HL-60/S4 treated with phorbol 12-myristate 13-acetate at 8.2 ng/mL for 4 days and 3 days (cell line): Measurements from ENCODE around the gene DESI1.
"Not testable (repeated sequence)": the region's sequence is repeated elsewhere in the genome, so short reads cannot be mapped to it uniquely, and the experiment has no call there.

Experiments used
- in situ Hi-C: fragments of 300-500 bp; cut with MboI; formaldehyde crosslinking; loops from 2 replicates; pipeline ENCODE4 v1.15.0; 2022; ENCODE audit warnings: low sequenced_read_pairs

DESI1 gene

DNA sequence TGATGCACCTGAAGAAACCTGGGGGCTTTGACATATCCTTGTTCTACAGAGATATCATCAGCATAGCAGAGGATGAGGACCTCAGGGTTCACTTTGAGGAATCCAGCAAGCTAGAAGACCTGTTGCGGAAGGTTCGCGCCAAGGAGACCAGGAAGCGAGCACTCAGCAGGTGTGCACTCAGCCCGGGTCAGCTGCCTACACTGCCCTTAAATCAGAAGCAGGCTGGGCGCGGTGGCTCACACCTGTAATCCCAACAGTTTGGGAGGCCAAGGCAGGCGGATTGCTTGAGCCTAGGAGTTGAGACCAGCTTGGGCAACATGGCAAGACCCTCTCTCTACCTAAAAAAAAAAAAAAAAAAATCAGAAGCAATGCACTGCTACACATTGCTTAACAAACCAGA, 16.8 kb upstream of the DESI1 start:
- in situ Hi-C loops = loop anchor here (25.0 kb wide), 1 partner anchor 475 kb away; no protein-coding TSS in a partner anchor

DNA sequence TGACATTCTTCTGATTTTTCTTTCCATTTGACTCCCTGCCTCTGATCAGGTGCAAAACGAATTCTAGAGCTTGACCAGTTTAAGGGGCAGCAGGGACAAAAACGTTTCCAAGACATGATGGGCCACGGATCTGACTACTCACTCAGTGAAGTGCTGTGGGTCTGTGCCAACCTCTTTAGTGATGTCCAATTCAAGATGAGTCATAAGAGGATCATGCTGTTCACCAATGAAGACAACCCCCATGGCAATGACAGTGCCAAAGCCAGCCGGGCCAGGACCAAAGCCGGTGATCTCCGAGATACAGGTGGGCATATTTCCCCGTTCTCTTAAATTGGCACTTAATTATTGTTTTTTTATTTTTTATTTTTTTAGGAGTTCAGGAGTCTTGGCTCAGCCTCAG, 15.6 kb upstream of the DESI1 start:
- in situ Hi-C loops = loop anchor here (25.0 kb wide), 1 partner anchor 474 kb away; no protein-coding TSS in a partner anchor

DNA sequence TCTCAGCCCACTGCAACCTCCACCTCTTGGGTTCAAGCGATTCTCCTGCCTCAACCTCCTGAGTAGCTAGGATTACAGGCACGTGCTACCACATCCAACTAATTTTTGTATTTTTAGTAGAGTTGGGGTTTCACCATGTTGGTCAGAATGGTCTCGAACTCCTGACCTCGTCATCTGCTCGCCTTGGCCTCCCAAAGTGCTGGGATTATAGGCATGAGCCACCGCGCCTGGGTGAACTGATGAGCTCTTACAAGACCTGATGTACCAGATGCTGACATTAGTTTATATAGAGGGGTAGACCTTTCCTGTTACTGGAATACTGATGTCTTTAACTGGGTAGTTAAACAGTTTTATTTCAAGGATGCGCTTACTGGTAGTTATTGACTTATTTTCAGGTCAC, 13.8 kb upstream of the DESI1 start:
- in situ Hi-C loops = loop anchor here (25.0 kb wide), 1 partner anchor 472 kb away; no protein-coding TSS in a partner anchor

DNA sequence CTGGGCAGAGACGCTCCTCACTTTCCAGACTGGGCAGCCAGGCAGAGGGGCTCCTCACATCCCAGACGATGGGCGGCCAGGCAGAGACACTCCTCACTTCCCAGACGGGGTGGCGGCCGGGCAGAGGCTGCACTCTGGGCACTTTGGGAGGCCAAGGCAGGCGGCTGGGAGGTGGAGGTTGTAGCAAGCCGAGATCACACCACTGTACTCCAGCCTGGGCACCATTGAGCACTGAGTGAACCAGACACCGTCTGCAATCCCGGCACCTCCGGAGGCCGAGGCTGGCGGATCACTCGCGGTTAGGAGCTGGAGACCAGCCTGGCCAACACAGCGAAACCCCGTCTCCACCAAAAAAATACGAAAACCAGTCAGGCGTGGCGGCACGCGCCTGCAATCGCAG, 10.8 kb upstream of the DESI1 start:
- in situ Hi-C loops = loop anchor here (25.0 kb wide), 1 partner anchor 469 kb away; no protein-coding TSS in a partner anchor

DNA sequence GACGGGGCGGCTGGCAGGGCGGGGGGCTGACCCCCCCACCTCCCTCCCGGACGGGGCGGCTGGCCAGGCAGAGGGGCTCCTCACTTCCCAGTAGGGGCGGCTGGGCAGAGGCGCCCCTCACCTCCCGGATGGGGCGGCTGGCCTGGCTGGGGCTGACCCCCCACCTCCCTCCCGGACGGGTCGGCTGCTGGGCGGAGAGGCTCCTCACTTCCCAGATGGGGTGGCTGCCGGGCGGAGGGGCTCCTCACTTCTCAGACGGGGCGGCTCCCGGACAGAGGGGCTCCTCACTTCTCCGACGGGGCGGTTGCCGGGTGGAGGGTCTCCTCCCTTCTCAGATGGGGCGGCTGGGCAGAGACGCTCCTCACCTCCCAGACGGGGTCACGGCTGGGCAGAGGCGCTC, 10.3 kb upstream of the DESI1 start:
- in situ Hi-C loops = loop anchor here (25.0 kb wide), 1 partner anchor 469 kb away; no protein-coding TSS in a partner anchor

DNA sequence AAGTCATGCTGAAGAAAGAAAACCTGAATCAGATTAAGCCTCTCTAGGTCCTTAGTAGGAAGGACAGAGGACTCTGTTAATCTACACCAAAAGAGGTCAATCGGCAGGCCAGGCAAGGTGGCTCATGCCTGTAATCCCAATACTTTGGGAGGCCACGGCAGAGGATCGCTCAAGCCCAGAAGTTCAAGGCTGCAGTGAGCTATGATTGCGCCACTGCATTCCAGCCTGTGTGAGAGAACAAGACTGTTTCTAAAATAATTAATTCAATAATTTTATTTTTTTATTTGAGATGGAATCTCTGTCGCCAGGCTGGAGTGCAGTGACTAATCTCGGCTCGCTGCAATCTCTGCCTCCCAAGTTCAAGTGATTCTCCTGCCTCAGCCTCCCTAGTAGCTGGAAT, 4.7 kb upstream of the DESI1 start:
- in situ Hi-C loops = loop anchor here (25.0 kb wide), 1 partner anchor 463 kb away; no protein-coding TSS in a partner anchor

DNA sequence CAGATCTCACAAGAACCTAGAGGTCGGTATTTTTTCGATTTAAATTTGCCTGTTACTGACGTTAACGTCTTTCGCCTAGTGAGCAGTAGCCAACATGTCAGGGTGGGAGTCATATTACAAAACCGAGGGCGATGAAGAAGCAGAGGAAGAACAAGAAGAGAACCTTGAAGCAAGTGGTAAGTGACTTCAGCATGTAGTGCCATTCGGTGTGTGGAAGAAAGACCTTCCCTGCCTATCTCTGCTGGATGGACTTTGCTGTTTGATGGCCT, 1.0 kb upstream of the DESI1 start:
- in situ Hi-C loops = no loop called here

DNA sequence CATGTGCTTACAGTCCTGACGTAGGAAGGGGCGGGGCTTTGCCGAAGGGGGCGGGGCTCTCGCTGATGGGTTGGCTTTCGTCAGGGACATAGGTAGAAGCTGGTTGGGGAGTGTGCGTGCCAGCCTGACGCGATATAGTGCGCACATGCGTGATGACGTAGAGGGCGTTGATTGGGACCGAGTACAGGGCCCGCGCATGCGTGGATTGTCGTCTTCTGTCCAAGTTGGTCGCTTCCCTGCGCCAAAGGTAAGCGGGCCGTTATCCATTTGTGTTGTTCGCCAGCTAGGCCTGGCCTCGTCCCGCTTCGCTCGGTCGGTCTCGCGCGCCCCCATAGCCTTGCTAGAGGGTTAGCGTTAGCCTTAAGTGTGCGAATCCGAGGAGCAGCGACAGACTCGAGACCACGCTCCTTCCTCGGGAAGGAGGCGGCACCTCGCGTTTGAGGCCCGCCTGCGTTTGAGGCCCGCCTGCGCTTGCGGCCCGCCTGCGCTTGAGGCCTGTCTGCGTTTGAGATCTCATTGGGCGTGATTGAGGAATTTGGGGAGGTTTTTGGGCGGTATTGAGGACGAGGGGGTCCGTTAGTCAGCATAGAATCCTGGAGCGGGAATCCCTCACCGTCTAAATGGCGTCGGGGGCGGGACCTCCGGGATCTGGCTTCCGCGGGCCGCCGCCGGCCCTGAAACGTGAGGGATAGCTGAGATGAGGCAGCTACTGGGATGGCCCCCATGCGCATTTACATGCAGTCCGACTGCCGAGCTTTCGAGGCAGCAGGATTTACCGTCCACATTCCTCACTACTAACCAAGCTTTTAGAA, 462 bp upstream of the DESI1 start, which contains the start of gene XRCC6:
Gene XRCC6 (plus strand): TSS at position 197 of the 812 bp plus-strand sequence. CDS start 710 bp downstream, outside the sequence.
- in situ Hi-C loops = no loop called here

DNA sequence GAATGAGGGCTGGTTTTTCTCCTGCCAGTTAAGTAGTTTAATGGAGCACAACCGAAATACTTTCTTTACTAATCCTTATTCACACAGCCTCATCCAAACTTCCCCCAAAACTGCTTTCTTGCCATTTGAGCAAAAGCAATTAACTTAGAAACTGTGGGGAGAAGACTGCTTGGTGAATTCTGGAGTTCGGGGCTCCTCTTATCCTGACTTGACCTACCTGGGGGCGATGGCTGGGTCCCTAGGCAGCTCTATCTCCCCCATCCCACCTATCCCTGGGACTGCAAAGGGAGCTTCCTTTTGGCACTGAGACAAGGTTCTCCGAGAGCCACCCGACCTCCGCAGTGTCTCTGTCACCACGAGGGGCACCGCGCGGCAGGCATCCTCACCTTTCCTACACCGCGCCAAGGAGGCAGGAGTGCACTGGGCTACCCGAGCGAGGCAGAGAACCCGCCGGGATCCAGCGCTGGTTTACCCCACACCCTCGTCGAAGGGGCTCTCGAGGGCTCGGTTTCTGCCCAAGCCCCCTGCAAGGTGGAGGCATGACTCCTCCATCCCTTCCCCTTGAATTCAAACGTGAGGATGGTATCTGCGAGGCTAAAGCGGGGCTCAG, 759 bp downstream of the DESI1 start:
- in situ Hi-C loops = no loop called here

DNA sequence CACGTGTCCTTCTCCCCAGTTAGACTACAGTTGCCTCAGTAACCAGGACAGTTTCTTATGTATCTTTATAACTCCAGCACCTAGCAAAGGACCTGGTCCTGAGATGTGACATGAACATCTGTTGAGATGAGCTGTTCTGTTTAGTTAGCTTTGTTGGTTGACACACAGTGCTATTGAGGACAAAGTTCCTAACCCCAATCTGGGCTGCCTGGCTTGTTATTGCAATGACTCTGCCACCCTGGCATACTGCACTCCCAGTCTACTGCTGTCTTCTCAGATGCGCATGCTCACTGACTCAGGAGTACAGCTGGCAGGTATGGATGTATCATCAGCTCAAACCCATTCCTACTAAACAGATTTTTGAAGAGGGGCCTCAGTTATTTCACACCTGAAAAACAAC, 7.4 kb downstream of the DESI1 start:
- in situ Hi-C loops = no loop called here

DNA sequence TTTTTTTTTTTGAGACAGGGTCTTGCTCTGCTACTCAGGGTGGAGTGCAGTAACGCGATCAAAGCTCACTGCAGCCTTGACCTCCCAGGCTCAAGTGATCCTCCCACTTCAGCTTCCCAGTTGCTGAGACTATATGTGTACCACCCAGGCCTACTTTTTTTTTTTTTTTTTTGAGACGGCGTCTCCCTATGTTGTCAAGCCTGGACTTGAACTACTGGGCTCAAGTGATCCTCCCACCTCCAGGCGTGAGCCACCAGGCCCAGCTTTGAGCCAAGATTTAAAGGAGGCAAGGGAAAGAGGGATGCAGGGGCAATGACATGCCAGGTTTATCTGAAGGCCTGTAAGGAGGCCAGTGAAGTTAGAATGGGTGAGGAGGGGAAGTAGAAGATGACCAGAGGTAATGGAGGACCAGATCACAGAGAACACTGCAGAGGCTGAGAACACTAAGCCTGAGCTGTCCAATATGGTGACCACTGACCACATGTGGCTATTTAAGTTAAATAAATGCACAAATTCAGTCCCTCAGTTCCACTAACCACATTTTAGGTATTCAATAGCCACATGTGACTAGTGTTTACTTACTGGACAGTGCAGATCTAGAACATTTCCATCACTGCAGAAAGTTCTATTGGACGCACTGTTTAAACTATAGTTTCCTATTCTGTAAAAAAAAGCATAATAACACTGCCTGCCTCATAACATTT, 8.1 kb downstream of the DESI1 start:
- in situ Hi-C loops = no loop called here

DNA sequence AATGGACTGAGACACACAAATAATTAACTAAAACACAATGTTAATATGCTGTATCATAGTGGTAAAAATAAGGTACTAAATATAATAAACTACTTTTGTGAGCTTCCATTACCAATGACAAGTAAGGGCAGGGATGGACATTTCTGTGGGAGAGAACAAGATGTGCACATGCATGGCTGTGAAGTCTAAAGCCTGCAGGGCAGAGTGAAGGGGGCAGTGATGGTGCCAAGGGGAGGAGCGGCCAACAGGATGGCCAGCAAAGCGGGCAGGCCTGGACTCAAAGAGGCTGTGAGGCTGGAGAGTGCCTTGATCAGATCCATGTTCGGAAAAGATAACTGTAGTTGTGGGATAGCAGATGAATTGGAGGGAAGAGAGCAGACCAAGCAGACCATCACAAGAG, 12.5 kb downstream of the DESI1 start:
- in situ Hi-C loops = no loop called here

DNA sequence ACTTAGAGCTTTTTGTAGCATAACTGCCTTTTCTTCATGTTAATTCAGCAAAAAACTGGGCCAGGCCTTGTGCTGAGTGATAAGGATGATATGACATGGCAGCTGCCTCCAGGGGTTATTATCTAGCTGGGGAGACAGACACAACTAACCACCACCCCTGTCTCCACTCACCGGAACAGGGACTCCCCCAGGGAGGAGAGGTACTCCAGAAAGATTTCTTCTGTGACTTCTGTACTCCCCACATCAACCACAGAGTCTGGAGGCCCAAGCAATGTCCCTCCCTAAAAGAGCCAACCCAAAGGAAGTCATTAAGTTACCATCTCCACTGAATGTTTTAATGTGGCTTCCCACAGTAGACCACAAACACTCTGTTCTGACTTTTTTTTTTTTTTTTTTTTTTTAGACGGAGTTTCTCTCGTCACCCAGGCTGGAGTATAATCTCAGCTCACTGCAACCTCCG, 16.9 kb downstream of the DESI1 start:
- in situ Hi-C loops = no loop called here

DNA sequence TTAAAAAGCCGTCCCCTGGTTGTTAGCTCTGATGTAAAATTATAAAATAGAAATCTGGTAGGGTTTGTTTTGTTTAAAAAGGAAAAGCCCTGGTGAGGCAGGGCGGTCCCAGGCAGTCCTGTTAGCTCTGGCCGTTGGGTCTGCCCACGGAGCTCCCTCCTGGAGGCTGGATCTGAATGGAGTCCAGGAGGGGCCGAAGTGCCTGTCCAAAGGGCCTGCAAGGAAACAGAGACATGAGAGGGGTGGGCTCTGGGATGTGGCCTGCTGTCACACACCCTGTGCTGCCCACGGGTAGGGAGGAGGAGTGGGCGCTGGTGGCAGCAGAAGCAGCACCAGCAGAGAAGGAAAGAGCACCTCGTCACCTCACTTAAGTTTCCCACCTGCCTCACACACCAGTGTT, 19.9 kb downstream of the DESI1 start:
- in situ Hi-C loops = no loop called here

DNA sequence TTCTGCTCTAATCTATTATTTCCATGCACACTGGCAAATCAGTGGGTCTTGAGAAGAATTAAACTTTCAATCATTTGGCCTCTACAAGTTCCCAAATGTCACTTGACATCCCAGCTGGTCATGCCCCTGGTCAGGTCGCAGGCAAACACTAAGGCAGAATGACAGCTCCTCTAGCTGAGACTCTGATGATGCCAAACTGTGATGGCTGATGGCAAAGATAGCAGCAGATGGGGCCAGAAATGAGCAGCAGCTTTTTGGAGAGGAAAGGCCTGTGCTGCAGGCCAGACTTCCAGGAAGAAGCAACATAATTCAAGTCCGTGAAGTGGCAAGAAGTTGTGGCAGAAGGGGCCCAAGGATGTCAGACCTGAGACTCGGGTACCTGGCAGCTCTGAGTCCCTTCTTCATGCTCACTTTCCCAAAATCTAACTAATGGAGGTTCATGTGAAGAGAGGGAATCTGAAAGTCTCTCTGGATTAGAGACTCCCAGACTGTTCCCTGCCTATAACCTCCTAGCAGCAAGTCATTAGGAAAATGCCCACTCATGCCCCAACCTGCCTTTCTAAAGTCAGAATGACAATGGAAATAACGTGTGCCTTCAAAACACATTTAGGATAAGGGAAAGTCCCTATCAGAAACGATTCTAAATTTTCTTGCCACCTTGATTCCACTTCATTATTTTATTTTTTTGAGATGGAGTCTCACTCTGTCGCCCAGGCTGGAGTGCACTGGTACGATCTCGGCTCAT, 21.8 kb downstream of the DESI1 start:
- in situ Hi-C loops = no loop called here

DNA sequence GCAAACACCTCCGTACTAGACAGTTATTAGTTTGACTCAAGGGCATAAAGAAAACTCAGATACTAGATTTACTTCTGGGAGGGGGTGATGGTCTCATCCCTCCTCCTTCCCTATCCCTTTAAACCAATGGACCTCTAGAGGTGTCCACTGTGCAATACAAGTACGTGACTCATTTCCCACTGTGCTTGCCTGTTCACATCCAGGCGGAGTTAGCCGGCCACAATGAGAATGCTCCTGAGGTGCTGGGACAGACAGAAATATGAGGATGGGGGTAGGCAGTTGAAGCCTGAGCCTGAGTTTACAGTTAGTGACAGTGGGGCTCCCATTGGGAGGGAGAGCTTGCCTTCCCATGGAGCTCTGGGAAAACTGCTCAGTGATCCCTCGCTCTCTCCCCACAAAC, 22.8 kb downstream of the DESI1 start:
- in situ Hi-C loops = no loop called here

DNA sequence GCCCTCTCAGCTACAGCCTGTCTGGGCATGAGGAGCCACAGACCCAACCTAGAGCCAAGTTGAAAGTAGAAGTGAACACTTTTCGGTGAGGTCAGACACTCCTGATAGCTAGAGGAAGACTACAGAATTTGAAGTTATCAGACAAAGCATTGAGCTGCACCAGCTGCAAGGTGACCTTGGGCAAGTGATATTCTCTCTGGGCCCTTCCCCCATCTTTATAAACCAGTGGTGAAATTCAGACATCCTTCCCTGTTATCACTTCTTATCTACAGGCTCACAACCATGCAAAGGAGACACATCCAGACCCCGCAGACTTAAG, 23.2 kb downstream of the DESI1 start:
- in situ Hi-C loops = no loop called here

DNA sequence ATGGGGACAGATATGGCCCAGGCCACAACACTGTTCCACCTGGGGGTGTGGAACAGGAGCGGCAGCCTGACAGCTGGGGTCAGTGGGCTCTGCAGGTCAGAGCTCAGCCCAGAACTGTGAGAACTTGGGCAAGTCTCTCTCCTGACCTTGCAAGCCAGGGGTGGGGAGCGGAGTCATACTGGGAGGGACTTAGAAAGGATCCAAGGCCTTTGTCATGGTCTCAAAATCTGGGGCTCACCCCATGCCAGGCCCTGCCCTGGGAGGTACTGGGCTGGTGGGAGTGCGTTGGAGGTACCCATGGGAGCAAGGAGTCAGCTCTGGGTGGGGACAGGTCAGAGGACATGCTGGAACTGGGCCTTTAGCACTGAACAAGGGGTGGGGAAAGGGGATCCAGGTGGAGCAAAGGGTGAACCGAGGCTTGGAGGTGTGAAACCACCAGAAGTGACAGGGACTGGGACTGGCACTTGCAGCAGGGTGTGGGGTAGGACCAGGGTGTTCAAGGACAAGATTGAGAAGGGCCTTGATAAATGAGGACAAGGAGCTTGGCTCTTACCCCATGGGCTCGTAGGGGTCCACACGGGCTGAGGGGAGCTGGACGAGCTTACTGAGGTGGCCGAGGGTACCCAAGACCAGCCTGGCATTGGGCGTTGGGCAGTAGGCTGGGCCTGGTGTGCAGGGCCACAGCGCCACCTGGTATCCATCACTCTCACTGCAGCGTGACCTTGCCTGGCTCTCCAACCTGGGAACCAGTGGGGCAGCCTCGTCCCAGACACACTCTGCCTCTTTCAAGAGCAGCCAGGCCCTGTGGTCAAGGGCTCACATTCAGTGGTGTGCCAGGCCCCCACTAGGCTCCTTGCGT, 23.8 kb downstream of the DESI1 start:
- in situ Hi-C loops = no loop called here

DNA sequence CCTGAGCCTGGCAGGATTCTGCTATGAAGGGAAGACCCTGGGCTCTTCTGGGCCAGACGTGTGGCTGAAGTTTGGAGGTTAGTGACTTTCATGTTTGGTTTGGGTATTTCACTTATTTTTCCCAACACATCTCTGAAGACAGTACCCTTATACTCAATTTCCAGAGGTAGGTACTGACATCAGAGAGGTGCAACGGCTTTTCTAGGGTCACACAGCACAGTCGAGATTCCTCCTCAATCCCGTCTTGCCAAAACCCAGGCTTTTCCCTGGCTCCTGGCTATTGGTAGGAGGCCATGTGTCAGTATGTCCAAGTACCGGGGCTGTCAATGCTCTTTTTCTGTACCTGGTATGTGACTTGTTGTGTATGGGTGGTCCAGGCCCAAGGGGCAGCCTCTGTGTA, 25.1 kb downstream of the DESI1 start:
- in situ Hi-C loops = no loop called here

DNA sequence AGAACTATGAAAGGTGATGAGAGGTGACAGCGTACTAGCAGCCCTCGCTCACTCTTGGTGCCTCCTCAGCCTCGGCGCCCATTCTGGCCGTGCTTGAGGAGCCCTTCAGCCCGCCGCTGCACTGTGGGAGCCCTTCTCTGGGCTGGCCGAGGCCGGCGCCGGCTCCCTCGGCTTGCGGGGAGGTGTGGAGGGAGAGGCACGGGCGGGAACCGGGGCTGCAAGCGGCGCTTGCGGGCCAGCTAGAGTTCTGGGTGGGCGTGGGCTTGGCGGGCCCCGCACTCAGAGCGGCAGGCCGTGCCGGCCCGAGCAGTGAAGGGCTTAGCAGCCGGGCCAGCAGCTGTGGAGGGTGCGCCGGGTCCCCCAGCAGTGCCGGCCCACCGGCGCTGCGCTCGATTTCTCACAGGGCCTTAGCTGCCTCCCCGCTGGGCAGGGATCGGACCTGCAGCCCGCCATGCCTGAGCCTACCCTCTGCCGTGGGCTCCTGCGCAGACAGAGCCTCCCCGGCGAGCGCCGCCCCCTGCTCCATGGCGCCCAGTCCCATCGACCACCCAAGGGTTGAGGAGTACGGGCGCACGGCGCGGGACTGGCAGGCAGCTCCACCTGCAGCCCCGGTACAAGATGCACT, 27.4 kb downstream of the DESI1 start:
- in situ Hi-C loops = not testable (repeated sequence)
